ENCODE data around the gene ERCC6. TPM values are rescaled to one million over a fixed set of nuclear protein-coding genes. Genes with fewer than 3 reads are reported as not detected.

Gene ERCC6
- total RNA-seq, 1 experiment from 2014 or later: 7.1 TPM

DNA sequence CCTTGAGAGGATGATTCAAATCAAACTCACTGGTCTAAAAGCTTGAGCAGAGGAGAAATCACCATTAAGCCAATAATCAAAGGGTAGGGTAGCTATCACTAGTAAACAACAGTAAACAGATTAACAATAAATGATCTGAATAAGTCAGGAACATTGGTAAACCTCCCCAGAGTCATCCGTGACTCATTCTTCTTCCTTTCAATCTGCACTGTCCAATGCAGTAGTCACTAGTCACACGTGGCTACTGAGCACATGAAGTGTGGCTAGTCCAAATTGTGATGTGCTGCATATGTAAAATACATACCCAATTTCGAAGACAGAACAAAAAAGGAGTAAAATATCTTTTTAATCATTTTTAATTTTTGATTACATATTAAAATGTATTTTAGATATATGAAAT, 64.0 kb downstream of the ERCC6 start:
- Histone ChIP-seq H3K36me3 (no peaks in the 10 kb centered on the region), H3K27me3 (no peaks in the 10 kb centered on the region), H3K4me3 (no peak overlapping the region), H3K4me1 (no peaks in the 10 kb centered on the region), H3K27ac (no peak overlapping the region), H3K9me3 (replicated peaks) (no peaks in the 10 kb centered on the region)
- DNase-seq: no peak

DNA sequence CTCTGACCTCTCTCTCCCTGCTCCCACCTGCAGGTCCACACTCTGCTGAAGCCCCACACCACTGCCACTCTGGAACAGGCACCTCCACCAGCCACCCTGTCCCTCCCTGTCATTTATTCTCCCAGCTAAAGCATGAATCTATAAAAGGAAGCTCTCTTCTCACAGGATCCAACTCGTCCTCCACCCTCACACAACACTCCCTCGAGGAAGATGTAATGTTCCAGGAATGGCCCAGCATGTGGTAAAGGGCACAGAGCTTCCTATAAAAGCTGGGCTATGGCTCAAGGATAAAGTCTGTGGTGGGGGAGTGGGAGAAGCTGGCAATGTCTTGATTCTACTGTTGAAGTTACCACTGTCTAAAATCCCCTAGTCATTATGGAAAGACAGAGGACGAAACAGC, 67.4 kb downstream of the ERCC6 start:
- no peaks in the 10 kb centered on the region for H3K4me1 ChIP-seq

GRCh38 chr10:49465736-49466135, 73.2 kb downstream of the ERCC6 start:
- no peak overlapping the region for H3K4me3 ChIP-seq
- no peaks in the 10 kb centered on the region for H3K4me1 ChIP-seq
- no peak for DNase-seq
- H3K27me3 ChIP-seq: no peaks in the 10 kb centered on the region
- no peaks in the 10 kb centered on the region for H3K9me3 ChIP-seq (replicated peaks)
- H3K27ac ChIP-seq: no peak overlapping the region
- H3K36me3 ChIP-seq: no peaks in the 10 kb centered on the region; the same call in 1 of the 2 replicates

More for the DNA sequence above, 67.4 kb downstream of the ERCC6 start:
- Histone ChIP-seq H3K27ac (no peak overlapping the region), H3K27me3 (no peaks in the 10 kb centered on the region), H3K9me3 (replicated peaks) (no peaks in the 10 kb centered on the region), H3K4me3 (no peak overlapping the region), H3K36me3 (no peaks in the 10 kb centered on the region; the same call in 1 of the 2 replicates)
- DNase-seq: no peak

Other genes with a start within 250 kb of the ERCC6 start
- 4.5 and 6.6 TPM in 2 replicates for gene C10orf71, start 240.0 kb downstream of the ERCC6 start, total RNA-seq (2014; rRNA removed; shearing (Covaris generic))
- gene DRGX, start 143.0 kb downstream of the ERCC6 start, total RNA-seq (2014; rRNA removed; shearing (Covaris generic)): 15.0 and 17.8 TPM in 2 replicates
- not detected in 2 replicates for gene SLC18A3, start 71.2 kb upstream of the ERCC6 start, total RNA-seq (2014; rRNA removed; shearing (Covaris generic))
- not detected in 2 replicates for gene CHAT, start 74.9 kb upstream of the ERCC6 start, total RNA-seq (2014; rRNA removed; shearing (Covaris generic))
- not detected in 2 replicates for gene C10orf53, start 140.5 kb upstream of the ERCC6 start, total RNA-seq (2014; rRNA removed; shearing (Covaris generic))
- gene OGDHL, start 223.2 kb upstream of the ERCC6 start, total RNA-seq (2014; rRNA removed; shearing (Covaris generic)): 2.4 and 2.8 TPM in 2 replicates